Sigmoid colon (tissue), 4 donors: ENCODE data around the gene FBF1.

Source experiments
- EP300 ChIP-seq, 4 donors: sonication (generic); formaldehyde crosslinking; IDR thresholded peaks; one replicate each; pipeline ENCODE4 v1.6.1; 2017; ENCODE audit warnings: antibody characterized with exemption in 4 of 4
- POLR2A ChIP-seq, 2 donors: fragments of 450-650 bp; IDR thresholded peaks; one replicate each; pipeline ENCODE4 v1.6.1; 2016; ENCODE audit warnings: antibody characterized with exemption in 2 of 2, mild to moderate bottlenecking in 2 of 2, moderate library complexity in 2 of 2
- POLR2AphosphoS5 ChIP-seq, 4 donors: sonication (generic); formaldehyde crosslinking; IDR thresholded peaks; one replicate each; pipeline ENCODE4 v1.6.1; 2017; ENCODE audit warnings: antibody characterized with exemption in 4 of 4
- TF ChIP-seq, protein P1 (sequence below), 4 experiments: fragments of 450-650 bp in 3 of 4; fragments of 200-600 bp in 1 of 4; IDR thresholded peaks; one replicate each; pipeline ENCODE4 v1.5.1; 2016 to 2019; ENCODE audit warnings: antibody characterized with exemption in 4 of 4, mild to moderate bottlenecking in 3 of 4, moderate library complexity in 2 of 4

DNA sequence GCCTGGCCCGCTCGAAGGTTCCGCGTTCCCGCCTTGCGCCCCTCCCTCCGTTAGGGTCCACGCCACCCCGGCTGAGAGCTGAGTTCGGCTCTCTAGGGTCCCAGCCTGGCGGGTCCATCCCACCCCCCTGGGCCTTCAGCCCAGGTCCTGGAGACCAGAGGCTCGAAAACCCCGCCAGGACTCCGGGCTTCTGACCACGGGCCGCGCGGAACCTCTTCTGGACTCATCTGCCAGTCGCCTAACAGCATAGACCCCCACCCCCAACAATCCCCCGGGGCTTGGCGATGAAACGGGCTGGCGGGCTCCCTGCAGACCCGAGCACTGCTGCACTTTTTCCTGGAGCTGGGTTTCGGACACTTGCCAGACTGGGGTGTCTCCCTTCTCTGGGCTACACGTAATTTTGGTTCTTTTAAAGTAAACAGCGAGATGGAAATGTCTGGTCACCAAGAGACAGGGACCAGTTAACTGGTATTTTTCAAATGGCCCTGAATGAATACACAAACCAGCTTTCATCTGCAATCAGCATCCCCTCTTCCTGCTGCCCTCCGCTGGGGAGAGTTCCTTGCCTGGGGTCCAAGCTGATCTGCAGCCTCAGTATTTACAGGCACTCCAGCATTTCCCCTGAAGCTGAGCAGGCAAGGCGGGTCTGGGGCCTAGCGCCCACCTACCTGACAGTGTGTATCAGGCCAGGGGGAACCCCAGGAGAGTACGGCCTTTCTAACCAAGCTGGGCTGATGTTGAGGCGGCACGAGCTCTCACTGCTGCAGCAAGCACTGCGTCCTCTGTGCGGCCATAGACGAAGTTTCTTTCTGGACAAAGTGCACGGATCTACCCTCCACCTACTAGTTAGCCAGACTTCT is 43.5 kb downstream of the FBF1 start:
- TF ChIP-seq, protein P1, sequence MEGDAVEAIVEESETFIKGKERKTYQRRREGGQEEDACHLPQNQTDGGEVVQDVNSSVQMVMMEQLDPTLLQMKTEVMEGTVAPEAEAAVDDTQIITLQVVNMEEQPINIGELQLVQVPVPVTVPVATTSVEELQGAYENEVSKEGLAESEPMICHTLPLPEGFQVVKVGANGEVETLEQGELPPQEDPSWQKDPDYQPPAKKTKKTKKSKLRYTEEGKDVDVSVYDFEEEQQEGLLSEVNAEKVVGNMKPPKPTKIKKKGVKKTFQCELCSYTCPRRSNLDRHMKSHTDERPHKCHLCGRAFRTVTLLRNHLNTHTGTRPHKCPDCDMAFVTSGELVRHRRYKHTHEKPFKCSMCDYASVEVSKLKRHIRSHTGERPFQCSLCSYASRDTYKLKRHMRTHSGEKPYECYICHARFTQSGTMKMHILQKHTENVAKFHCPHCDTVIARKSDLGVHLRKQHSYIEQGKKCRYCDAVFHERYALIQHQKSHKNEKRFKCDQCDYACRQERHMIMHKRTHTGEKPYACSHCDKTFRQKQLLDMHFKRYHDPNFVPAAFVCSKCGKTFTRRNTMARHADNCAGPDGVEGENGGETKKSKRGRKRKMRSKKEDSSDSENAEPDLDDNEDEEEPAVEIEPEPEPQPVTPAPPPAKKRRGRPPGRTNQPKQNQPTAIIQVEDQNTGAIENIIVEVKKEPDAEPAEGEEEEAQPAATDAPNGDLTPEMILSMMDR (IDR thresholded peaks at IDR 0.05): no peak
- TF ChIP-seq POLR2A (IDR thresholded peaks at IDR 0.05): no peak
- TF ChIP-seq EP300 (IDR thresholded peaks at IDR 0.05): no peak
- no peak for TF ChIP-seq POLR2AphosphoS5 (IDR thresholded peaks at IDR 0.05)
